PC-3 (cell line): ENCODE data around the gene KRTAP19-2.
"Not testable (repeated sequence)": the region's sequence is repeated elsewhere in the genome, so short reads cannot be mapped to it uniquely, and the experiment has no call there.

Experiments used
- CTCF ChIP-seq: fragments of 300-600 bp; sonication (generic); conservative IDR thresholded peaks from 2 replicates; pipeline ENCODE4 v1.5.1; 2017; ENCODE audit warnings: antibody characterized with exemption, low read depth, mild to moderate bottlenecking, low read length
- EZH2 ChIP-seq: fragments of 300-600 bp; sonication (generic); IDR thresholded peaks from one replicate; pipeline ENCODE4 v1.6.1; 2017; ENCODE audit warnings: antibody characterized with exemption, mild to moderate bottlenecking, low read length; ENCODE audit not compliant: unreplicated experiment

GRCh38 chr21:30505621-30506205 is 18.5 kb upstream of the KRTAP19-2 start:
- peak; percentile 82 for TF ChIP-seq CTCF
- TF ChIP-seq EZH2: not testable (repeated sequence)
